Loucy (cell line): ENCODE results near the gene SH3BP5L.

Source experiments
- H2AFZ ChIP-seq: fragments of 200-600 bp; sonication (generic); 2 replicates; pipeline ENCODE4 v1.6.0; 2016; ENCODE audit warnings: antibody characterized with exemption, mild to moderate bottlenecking, low read length, moderate library complexity
- H3F3A ChIP-seq: fragments of 200-600 bp; 2 replicates; pipeline ENCODE4 v1.6.0; 2016; ENCODE audit warnings: antibody characterized with exemption, low read depth, mild to moderate bottlenecking
- H3K27me3 ChIP-seq: fragments of 200-600 bp; sonication (generic); 2 replicates; pipeline ENCODE4 v1.6.1; 2014; ENCODE audit warnings: low read length, mild to moderate bottlenecking; ENCODE audit not compliant: insufficient read depth, poor library complexity, severe bottlenecking
- H3K36me3 ChIP-seq: fragments of 200-600 bp; sonication (generic); 2 replicates; pipeline ENCODE4 v1.6.1; 2016; ENCODE audit warnings: low read length; ENCODE audit not compliant: insufficient read depth
- H3K4me1 ChIP-seq: fragments of 200-600 bp; sonication (generic); 2 replicates; pipeline ENCODE4 v1.5.1; 2014; ENCODE audit warnings: low read length, mild to moderate bottlenecking; ENCODE audit not compliant: insufficient read depth, poor library complexity, severe bottlenecking
- H3K4me2 ChIP-seq: fragments of 200-600 bp; sonication (generic); 2 replicates; pipeline ENCODE4 v1.6.0; 2014; ENCODE audit warnings: antibody characterized with exemption, low read length, low read depth, mild to moderate bottlenecking; ENCODE audit not compliant: poor library complexity, severe bottlenecking
- H3K4me3 ChIP-seq: fragments of 200-600 bp; sonication (generic); 2 replicates; pipeline ENCODE4 v1.5.1; 2014; ENCODE audit warnings: low read length, mild to moderate bottlenecking, mixed read lengths; ENCODE audit not compliant: poor library complexity, severe bottlenecking
- H3K79me2 ChIP-seq: fragments of 200-600 bp; sonication (generic); 2 replicates; pipeline ENCODE4 v1.6.1; 2014; ENCODE audit warnings: low read length; ENCODE audit not compliant: insufficient read depth
- H3K9ac ChIP-seq: fragments of 200-600 bp; sonication (generic); 2 replicates; pipeline ENCODE4 v1.6.0; 2014; ENCODE audit warnings: mild to moderate bottlenecking, low read depth, low read length, moderate library complexity; ENCODE audit not compliant: poor library complexity, severe bottlenecking
- H3K9me2 ChIP-seq: fragments of 200-600 bp; sonication (generic); replicated peaks from 2 replicates; pipeline ENCODE4 v1.6.1; 2016; ENCODE audit warnings: low read depth, low read length, mixed read lengths
- H3K9me3 ChIP-seq: fragments of 200-600 bp; sonication (generic); 2 replicates; pipeline ENCODE4 v1.6.1; 2014; ENCODE audit warnings: mild to moderate bottlenecking, antibody characterized with exemption, low read length, low read depth; ENCODE audit not compliant: insufficient read depth
- H4K20me1 ChIP-seq: fragments of 200-600 bp; sonication (generic); 2 replicates; pipeline ENCODE4 v1.6.0; 2014; ENCODE audit warnings: antibody characterized with exemption, low read length, mild to moderate bottlenecking; ENCODE audit not compliant: insufficient read depth, poor library complexity, severe bottlenecking
- EZH2phosphoT487 ChIP-seq: fragments of 200-600 bp; IDR thresholded peaks from 2 replicates; pipeline ENCODE4 v1.6.1; 2018; ENCODE audit warnings: antibody characterized with exemption, mild to moderate bottlenecking, moderate library complexity, borderline replicate concordance
- TF ChIP-seq, protein P1 (sequence below): fragments of 200-600 bp; sonication (generic); conservative IDR thresholded peaks from 2 replicates; pipeline ENCODE4 v1.5.1; 2014; ENCODE audit warnings: mild to moderate bottlenecking, antibody characterized with exemption, low read length

The SH3BP5L gene

GRCh38 chr1:248853663-248854375 is 28.1 kb upstream of the SH3BP5L start:
- H3K9me2 ChIP-seq, result no peaks in the 10 kb centered on the region
- H3K27me3 ChIP-seq, result no peaks in the 10 kb centered on the region
- no peaks in the 10 kb centered on the region for H3K9me3 ChIP-seq
- peaks cover 47% of the 10 kb centered on the region for H3K79me2 ChIP-seq
- H3K4me3 ChIP-seq, result no peak overlapping the region
- TF ChIP-seq, protein P1, sequence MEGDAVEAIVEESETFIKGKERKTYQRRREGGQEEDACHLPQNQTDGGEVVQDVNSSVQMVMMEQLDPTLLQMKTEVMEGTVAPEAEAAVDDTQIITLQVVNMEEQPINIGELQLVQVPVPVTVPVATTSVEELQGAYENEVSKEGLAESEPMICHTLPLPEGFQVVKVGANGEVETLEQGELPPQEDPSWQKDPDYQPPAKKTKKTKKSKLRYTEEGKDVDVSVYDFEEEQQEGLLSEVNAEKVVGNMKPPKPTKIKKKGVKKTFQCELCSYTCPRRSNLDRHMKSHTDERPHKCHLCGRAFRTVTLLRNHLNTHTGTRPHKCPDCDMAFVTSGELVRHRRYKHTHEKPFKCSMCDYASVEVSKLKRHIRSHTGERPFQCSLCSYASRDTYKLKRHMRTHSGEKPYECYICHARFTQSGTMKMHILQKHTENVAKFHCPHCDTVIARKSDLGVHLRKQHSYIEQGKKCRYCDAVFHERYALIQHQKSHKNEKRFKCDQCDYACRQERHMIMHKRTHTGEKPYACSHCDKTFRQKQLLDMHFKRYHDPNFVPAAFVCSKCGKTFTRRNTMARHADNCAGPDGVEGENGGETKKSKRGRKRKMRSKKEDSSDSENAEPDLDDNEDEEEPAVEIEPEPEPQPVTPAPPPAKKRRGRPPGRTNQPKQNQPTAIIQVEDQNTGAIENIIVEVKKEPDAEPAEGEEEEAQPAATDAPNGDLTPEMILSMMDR, result no peak; the same call in 1 of the 2 replicates
- no peak for TF ChIP-seq EZH2phosphoT487
- H2AFZ ChIP-seq, result no peak overlapping the region
- no peaks in the 10 kb centered on the region for H4K20me1 ChIP-seq
- peak overlapping the region; percentile 21 for H3K9ac ChIP-seq
- no peaks in the 10 kb centered on the region for H3F3A ChIP-seq
- peaks cover 58% of the 10 kb centered on the region for H3K4me1 ChIP-seq
- peaks cover 27% of the 10 kb centered on the region; the same call in 1 of the 2 replicates for H3K36me3 ChIP-seq
- H3K4me2 ChIP-seq, result peak overlapping the region; percentile 8

GRCh38 chr1:248852481-248853405 is 27.0 kb upstream of the SH3BP5L start:
- H4K20me1 ChIP-seq, result no peaks in the 10 kb centered on the region
- no peak overlapping the region for H3K9ac ChIP-seq
- peaks cover 52% of the 10 kb centered on the region for H3K4me1 ChIP-seq
- no peak overlapping the region for H3K4me3 ChIP-seq
- peaks cover 38% of the 10 kb centered on the region; the same call in 1 of the 2 replicates for H3K36me3 ChIP-seq
- no peak overlapping the region for H2AFZ ChIP-seq
- H3K79me2 ChIP-seq, result peaks cover 41% of the 10 kb centered on the region
- peak overlapping the region; percentile 8 for H3K4me2 ChIP-seq
- no peak for TF ChIP-seq EZH2phosphoT487
- TF ChIP-seq, protein P1, result no peak
- no peaks in the 10 kb centered on the region for H3K9me2 ChIP-seq
- no peaks in the 10 kb centered on the region for H3K9me3 ChIP-seq
- H3K27me3 ChIP-seq, result no peaks in the 10 kb centered on the region
- H3F3A ChIP-seq, result no peaks in the 10 kb centered on the region

- H3K79me2 ChIP-seq, result peaks cover 27% of the 10 kb centered on the region
- no peaks in the 10 kb centered on the region for H3K9me3 ChIP-seq
- TF ChIP-seq, protein P1, result no peak
- TF ChIP-seq EZH2phosphoT487, result no peak
- no peak overlapping the region for H3K4me3 ChIP-seq
- H3K4me1 ChIP-seq, result peaks cover 40% of the 10 kb centered on the region
- H4K20me1 ChIP-seq, result no peaks in the 10 kb centered on the region
- H2AFZ ChIP-seq, result no peak overlapping the region
- no peak overlapping the region for H3K4me2 ChIP-seq
- peaks cover 49% of the 10 kb centered on the region; the same call in 1 of the 2 replicates for H3K36me3 ChIP-seq
- no peaks in the 10 kb centered on the region for H3K9me2 ChIP-seq
- H3F3A ChIP-seq, result no peaks in the 10 kb centered on the region
- H3K27me3 ChIP-seq, result no peaks in the 10 kb centered on the region
- H3K9ac ChIP-seq, result no peak overlapping the region
Observed at GRCh38 chr1:248851390-248851789, 25.7 kb upstream of the SH3BP5L start.
